GM23338 (cell line): ENCODE measurements around the gene GHRHR. TPM values are rescaled to one million over a fixed set of nuclear protein-coding genes. Genes with fewer than 3 reads are reported as not detected.

Experiments
- ATAC-seq: fragments of 200-7000 bp; cut with Tn5 transposase; 3 replicates; pipeline ENCODE4 v1.9.1; 2020
- DNase-seq: peaks from one replicate; pipeline ENCODE4 v3.0.0-alpha.2; 2015; ENCODE audit warnings: low spot score
- H2AFZ ChIP-seq: fragments of 200-600 bp; sonication (generic); 2 replicates; pipeline ENCODE4 v1.8.0; 2016; ENCODE audit warnings: antibody characterized with exemption, mild to moderate bottlenecking, moderate library complexity
- H3F3A ChIP-seq: fragments of 200-600 bp; sonication (generic); replicated peaks from 2 replicates; pipeline ENCODE4 v1.8.0; 2017; ENCODE audit warnings: antibody characterized with exemption, mixed run types, low read depth
- H3K27ac ChIP-seq: fragments of 200-600 bp; sonication (generic); 2 replicates; pipeline ENCODE4 v1.6.1; 2016; ENCODE audit warnings: low read depth
- H3K27me3 ChIP-seq: fragments of 200-600 bp; sonication (generic); 2 replicates; pipeline ENCODE4 v1.8.0; 2016; ENCODE audit warnings: mild to moderate bottlenecking, mixed run types, moderate library complexity; ENCODE audit not compliant: insufficient read depth
- H3K36me3 ChIP-seq: fragments of 200-600 bp; sonication (generic); 2 replicates; pipeline ENCODE4 v1.8.0; 2016; ENCODE audit warnings: mild to moderate bottlenecking; ENCODE audit not compliant: insufficient read depth
- H3K4me1 ChIP-seq: fragments of 200-600 bp; sonication (generic); 2 replicates; pipeline ENCODE4 v1.8.0; 2016; ENCODE audit warnings: mild to moderate bottlenecking, moderate library complexity; ENCODE audit not compliant: insufficient read depth
- H3K4me2 ChIP-seq: fragments of 200-600 bp; sonication (generic); 2 replicates; pipeline ENCODE4 v1.7.1; 2017; ENCODE audit warnings: mixed run types
- H3K4me3 ChIP-seq: fragments of 200-600 bp; sonication (generic); 2 replicates; pipeline ENCODE4 v1.6.1; 2016; ENCODE audit warnings: mixed run types
- H3K79me2 ChIP-seq: fragments of 200-600 bp; sonication (generic); replicated peaks from 2 replicates; pipeline ENCODE4 v1.8.0; 2017; ENCODE audit warnings: mild to moderate bottlenecking; ENCODE audit not compliant: insufficient read depth
- H3K9me2 ChIP-seq: fragments of 200-600 bp; sonication (generic); 2 replicates; pipeline ENCODE4 v1.8.0; 2017; ENCODE audit not compliant: insufficient read depth
- H4K20me1 ChIP-seq: fragments of 200-600 bp; sonication (generic); replicated peaks from 2 replicates; pipeline ENCODE4 v1.8.0; 2017; ENCODE audit warnings: mild to moderate bottlenecking; ENCODE audit not compliant: insufficient read depth
- H3K27ac Mint-ChIP-seq: 2 replicates; pipeline ENCODE4 v1.8.0; 2020; ENCODE audit warnings: inconsistent platforms, mild to moderate bottlenecking, moderate library complexity, mixed read lengths
- H3K27me3 Mint-ChIP-seq: 3 replicates; pipeline ENCODE4 v1.8.0; 2022; ENCODE audit warnings: low read depth, mild to moderate bottlenecking, moderate library complexity, mixed read lengths, inconsistent platforms; ENCODE audit not compliant: insufficient read depth, poor library complexity
- H3K36me3 Mint-ChIP-seq: 3 replicates; pipeline ENCODE4 v1.8.0; 2021; ENCODE audit warnings: low read depth, mild to moderate bottlenecking, inconsistent platforms, moderate library complexity, mixed read lengths
- H3K4me1 Mint-ChIP-seq: 3 replicates; pipeline ENCODE4 v1.8.0; 2020; ENCODE audit warnings: mild to moderate bottlenecking, inconsistent platforms, mixed read lengths
- H3K4me3 Mint-ChIP-seq: 3 replicates; pipeline ENCODE4 v1.8.0; 2021; ENCODE audit warnings: moderate library complexity, mild to moderate bottlenecking, inconsistent platforms, mixed read lengths
- H3K9me3 Mint-ChIP-seq: 3 replicates; pipeline ENCODE4 v1.8.0; 2020; ENCODE audit warnings: moderate library complexity, mild to moderate bottlenecking, inconsistent platforms, mixed read lengths
- CREB1 ChIP-seq: fragments of 250-450 bp; sonication (Bioruptor Pico); IDR thresholded peaks from 2 replicates; pipeline ENCODE4 v1.5.0; 2020; ENCODE audit warnings: low read depth, mild to moderate bottlenecking, moderate library complexity
- EZH2 ChIP-seq: fragments of 200-600 bp; sonication (generic); IDR thresholded peaks from one replicate; pipeline ENCODE4 v1.8.0; 2017; ENCODE audit warnings: antibody characterized with exemption, mild to moderate bottlenecking, low read depth; ENCODE audit not compliant: unreplicated experiment
- EZH2phosphoT487 ChIP-seq: fragments of 200-600 bp; sonication (generic); IDR thresholded peaks from one replicate; pipeline ENCODE4 v1.8.1; 2018; ENCODE audit warnings: antibody characterized with exemption; ENCODE audit not compliant: unreplicated experiment
- JUNB ChIP-seq: IDR thresholded peaks from one replicate; pipeline ENCODE4 v1.6.1; 2016; ENCODE audit warnings: antibody characterized with exemption; ENCODE audit not compliant: unreplicated experiment
- NANOG ChIP-seq: IDR thresholded peaks from 2 replicates; pipeline ENCODE4 v1.6.1; 2016; ENCODE audit warnings: antibody characterized with exemption, borderline replicate concordance
- POLR2AphosphoS5 ChIP-seq: IDR thresholded peaks from 2 replicates; pipeline ENCODE4 v1.6.1; 2016; ENCODE audit warnings: antibody characterized with exemption, low read depth
- STAT1 ChIP-seq: IDR thresholded peaks from one replicate; pipeline ENCODE4 v1.6.1; 2016; ENCODE audit warnings: antibody characterized with exemption; ENCODE audit not compliant: unreplicated experiment
- ZNF114 ChIP-seq: fragments of 250-450 bp; sonication (Bioruptor Pico); IDR thresholded peaks from 2 replicates; pipeline ENCODE4 v1.5.0; 2020; ENCODE audit warnings: mild to moderate bottlenecking, moderate library complexity
- ZNF331 ChIP-seq: fragments of 250-450 bp; sonication (Bioruptor Pico); IDR thresholded peaks from 2 replicates; pipeline ENCODE4 v1.5.0; 2020; ENCODE audit warnings: low read depth, mild to moderate bottlenecking, moderate library complexity
- polyA plus RNA-seq: library from polyadenylated mRNA; unstranded; fragments of >200 nt; fragmentation: Nextera tagmentation; extraction: Ambion mirVana; gene quantifications from 2 replicates; pipeline ENCODE4 v1.2.1, GENCODE V29; 2016
- total RNA-seq: library from RNA; depleted of rRNA; stranded (reverse); fragments of >200 nt; shearing (Covaris generic); gene quantifications from 2 replicates; pipeline ENCODE4 v1.2.3, GENCODE V29; 2014
- TF ChIP-seq, protein P1 (sequence below): IDR thresholded peaks from 2 replicates; pipeline ENCODE4 v1.6.1; 2016; ENCODE audit warnings: antibody characterized with exemption
- TF ChIP-seq, protein P2 (sequence below): fragments of 250-450 bp; sonication (Bioruptor Pico); IDR thresholded peaks from 2 replicates; pipeline ENCODE4 v1.5.0; 2020; ENCODE audit warnings: mild to moderate bottlenecking, moderate library complexity
- TF ChIP-seq, protein P3 (sequence below): IDR thresholded peaks from one replicate; pipeline ENCODE4 v1.6.1; 2018; ENCODE audit warnings: antibody characterized with exemption; ENCODE audit not compliant: unreplicated experiment
- TF ChIP-seq, protein P4 (sequence below), 2 experiments: fragments of 200-600 bp in 1 of 2; sonication (generic) in 1 of 2; conservative IDR thresholded peaks; 2 replicates each; pipeline versions ENCODE4 v1.5.1 to v1.6.1; 2016 to 2017; ENCODE audit warnings: antibody characterized with exemption in 2 of 2, low read depth in 2 of 2, mild to moderate bottlenecking in 2 of 2, moderate library complexity in 1 of 2

Gene GHRHR
- total and polyA plus RNA-seq, 2 experiments from 2014 or later, result 2.2 TPM; not detected in 1

DNA sequence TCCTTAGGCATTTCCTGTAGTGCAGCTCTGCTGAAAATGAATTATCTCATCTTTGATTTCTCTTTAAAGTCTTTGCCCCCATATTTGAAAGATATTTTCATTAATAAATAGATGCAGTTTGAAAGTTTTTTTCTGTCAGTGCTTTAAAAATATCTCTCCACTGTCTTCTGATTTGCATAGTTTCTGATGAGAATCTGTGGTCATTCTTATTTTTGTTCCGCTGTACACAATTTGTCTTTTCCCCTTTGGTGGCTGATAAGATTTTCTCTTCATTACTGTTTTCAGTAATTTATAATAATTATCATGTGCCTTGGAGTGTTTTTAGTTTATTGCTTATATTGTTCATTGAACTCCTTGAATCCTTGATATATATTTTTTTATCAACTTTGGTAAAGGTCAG, 7.0 kb upstream of the GHRHR start:
- Mint-ChIP-seq H3K4me3 (no peak overlapping the region), H3K27ac (no peak overlapping the region)

More for the DNA sequence above, 7.0 kb upstream of the GHRHR start:
- no peak overlapping the region for H3K4me2 ChIP-seq
- no peak overlapping the region for H3K4me3 ChIP-seq
- H3K36me3 ChIP-seq, result no peaks in the 10 kb centered on the region
- Mint-ChIP-seq H3K9me3 (peaks cover 31% of the 10 kb centered on the region), H3K4me1 (no peaks in the 10 kb centered on the region), H3K36me3 (0 out of 3 replicates have a peak, but pooled peaks cover 5% of the 10 kb centered on the region), H3K27me3 (no peaks in the 10 kb centered on the region)
- H2AFZ ChIP-seq, result no peak overlapping the region
- H3K9me2 ChIP-seq, result no peaks in the 10 kb centered on the region
- no peak overlapping the region for H3K27ac ChIP-seq
- TF ChIP-seq JUNB, result no peak
- no peak for TF ChIP-seq STAT1
- TF ChIP-seq, protein P1, sequence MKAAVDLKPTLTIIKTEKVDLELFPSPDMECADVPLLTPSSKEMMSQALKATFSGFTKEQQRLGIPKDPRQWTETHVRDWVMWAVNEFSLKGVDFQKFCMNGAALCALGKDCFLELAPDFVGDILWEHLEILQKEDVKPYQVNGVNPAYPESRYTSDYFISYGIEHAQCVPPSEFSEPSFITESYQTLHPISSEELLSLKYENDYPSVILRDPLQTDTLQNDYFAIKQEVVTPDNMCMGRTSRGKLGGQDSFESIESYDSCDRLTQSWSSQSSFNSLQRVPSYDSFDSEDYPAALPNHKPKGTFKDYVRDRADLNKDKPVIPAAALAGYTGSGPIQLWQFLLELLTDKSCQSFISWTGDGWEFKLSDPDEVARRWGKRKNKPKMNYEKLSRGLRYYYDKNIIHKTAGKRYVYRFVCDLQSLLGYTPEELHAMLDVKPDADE, result no peak
- no peak for TF ChIP-seq CREB1 (CRISPR knock-in tag)
- no peak for TF ChIP-seq NANOG
- TF ChIP-seq ZNF114 (CRISPR knock-in tag), result no peak
- TF ChIP-seq POLR2AphosphoS5, result no peak
- no peak for TF ChIP-seq EZH2
- no peak for TF ChIP-seq ZNF331 (CRISPR knock-in tag)
- TF ChIP-seq, protein P2, sequence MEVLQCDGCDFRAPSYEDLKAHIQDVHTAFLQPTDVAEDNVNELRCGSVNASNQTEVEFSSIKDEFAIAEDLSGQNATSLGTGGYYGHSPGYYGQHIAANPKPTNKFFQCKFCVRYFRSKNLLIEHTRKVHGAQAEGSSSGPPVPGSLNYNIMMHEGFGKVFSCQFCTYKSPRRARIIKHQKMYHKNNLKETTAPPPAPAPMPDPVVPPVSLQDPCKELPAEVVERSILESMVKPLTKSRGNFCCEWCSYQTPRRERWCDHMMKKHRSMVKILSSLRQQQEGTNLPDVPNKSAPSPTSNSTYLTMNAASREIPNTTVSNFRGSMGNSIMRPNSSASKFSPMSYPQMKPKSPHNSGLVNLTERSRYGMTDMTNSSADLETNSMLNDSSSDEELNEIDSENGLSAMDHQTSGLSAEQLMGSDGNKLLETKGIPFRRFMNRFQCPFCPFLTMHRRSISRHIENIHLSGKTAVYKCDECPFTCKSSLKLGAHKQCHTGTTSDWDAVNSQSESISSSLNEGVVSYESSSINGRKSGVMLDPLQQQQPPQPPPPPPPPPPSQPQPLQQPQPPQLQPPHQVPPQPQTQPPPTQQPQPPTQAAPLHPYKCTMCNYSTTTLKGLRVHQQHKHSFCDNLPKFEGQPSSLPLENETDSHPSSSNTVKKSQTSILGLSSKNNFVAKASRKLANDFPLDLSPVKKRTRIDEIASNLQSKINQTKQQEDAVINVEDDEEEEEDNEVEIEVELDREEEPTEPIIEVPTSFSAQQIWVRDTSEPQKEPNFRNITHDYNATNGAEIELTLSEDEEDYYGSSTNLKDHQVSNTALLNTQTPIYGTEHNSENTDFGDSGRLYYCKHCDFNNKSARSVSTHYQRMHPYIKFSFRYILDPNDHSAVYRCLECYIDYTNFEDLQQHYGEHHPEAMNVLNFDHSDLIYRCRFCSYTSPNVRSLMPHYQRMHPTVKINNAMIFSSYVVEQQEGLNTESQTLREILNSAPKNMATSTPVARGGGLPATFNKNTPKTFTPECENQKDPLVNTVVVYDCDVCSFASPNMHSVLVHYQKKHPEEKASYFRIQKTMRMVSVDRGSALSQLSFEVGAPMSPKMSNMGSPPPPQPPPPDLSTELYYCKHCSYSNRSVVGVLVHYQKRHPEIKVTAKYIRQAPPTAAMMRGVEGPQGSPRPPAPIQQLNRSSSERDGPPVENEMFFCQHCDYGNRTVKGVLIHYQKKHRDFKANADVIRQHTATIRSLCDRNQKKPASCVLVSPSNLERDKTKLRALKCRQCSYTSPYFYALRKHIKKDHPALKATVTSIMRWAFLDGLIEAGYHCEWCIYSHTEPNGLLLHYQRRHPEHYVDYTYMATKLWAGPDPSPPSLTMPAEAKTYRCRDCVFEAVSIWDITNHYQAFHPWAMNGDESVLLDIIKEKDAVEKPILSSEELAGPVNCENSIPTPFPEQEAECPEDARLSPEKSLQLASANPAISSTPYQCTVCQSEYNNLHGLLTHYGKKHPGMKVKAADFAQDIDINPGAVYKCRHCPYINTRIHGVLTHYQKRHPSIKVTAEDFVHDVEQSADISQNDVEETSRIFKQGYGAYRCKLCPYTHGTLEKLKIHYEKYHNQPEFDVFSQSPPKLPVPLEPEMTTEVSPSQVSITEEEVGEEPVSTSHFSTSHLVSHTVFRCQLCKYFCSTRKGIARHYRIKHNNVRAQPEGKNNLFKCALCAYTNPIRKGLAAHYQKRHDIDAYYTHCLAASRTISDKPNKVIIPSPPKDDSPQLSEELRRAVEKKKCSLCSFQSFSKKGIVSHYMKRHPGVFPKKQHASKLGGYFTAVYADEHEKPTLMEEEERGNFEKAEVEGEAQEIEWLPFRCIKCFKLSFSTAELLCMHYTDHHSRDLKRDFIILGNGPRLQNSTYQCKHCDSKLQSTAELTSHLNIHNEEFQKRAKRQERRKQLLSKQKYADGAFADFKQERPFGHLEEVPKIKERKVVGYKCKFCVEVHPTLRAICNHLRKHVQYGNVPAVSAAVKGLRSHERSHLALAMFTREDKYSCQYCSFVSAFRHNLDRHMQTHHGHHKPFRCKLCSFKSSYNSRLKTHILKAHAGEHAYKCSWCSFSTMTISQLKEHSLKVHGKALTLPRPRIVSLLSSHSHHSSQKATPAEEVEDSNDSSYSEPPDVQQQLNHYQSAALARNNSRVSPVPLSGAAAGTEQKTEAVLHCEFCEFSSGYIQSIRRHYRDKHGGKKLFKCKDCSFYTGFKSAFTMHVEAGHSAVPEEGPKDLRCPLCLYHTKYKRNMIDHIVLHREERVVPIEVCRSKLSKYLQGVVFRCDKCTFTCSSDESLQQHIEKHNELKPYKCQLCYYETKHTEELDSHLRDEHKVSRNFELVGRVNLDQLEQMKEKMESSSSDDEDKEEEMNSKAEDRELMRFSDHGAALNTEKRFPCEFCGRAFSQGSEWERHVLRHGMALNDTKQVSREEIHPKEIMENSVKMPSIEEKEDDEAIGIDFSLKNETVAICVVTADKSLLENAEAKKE (CRISPR knock-in tag), result no peak
- TF ChIP-seq, protein P3, sequence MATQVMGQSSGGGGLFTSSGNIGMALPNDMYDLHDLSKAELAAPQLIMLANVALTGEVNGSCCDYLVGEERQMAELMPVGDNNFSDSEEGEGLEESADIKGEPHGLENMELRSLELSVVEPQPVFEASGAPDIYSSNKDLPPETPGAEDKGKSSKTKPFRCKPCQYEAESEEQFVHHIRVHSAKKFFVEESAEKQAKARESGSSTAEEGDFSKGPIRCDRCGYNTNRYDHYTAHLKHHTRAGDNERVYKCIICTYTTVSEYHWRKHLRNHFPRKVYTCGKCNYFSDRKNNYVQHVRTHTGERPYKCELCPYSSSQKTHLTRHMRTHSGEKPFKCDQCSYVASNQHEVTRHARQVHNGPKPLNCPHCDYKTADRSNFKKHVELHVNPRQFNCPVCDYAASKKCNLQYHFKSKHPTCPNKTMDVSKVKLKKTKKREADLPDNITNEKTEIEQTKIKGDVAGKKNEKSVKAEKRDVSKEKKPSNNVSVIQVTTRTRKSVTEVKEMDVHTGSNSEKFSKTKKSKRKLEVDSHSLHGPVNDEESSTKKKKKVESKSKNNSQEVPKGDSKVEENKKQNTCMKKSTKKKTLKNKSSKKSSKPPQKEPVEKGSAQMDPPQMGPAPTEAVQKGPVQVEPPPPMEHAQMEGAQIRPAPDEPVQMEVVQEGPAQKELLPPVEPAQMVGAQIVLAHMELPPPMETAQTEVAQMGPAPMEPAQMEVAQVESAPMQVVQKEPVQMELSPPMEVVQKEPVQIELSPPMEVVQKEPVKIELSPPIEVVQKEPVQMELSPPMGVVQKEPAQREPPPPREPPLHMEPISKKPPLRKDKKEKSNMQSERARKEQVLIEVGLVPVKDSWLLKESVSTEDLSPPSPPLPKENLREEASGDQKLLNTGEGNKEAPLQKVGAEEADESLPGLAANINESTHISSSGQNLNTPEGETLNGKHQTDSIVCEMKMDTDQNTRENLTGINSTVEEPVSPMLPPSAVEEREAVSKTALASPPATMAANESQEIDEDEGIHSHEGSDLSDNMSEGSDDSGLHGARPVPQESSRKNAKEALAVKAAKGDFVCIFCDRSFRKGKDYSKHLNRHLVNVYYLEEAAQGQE, result no peak
- TF ChIP-seq, protein P4, sequence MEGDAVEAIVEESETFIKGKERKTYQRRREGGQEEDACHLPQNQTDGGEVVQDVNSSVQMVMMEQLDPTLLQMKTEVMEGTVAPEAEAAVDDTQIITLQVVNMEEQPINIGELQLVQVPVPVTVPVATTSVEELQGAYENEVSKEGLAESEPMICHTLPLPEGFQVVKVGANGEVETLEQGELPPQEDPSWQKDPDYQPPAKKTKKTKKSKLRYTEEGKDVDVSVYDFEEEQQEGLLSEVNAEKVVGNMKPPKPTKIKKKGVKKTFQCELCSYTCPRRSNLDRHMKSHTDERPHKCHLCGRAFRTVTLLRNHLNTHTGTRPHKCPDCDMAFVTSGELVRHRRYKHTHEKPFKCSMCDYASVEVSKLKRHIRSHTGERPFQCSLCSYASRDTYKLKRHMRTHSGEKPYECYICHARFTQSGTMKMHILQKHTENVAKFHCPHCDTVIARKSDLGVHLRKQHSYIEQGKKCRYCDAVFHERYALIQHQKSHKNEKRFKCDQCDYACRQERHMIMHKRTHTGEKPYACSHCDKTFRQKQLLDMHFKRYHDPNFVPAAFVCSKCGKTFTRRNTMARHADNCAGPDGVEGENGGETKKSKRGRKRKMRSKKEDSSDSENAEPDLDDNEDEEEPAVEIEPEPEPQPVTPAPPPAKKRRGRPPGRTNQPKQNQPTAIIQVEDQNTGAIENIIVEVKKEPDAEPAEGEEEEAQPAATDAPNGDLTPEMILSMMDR (conservative IDR thresholded peaks at IDR 0.05; ENCODE audit: low read depth in 2 of 2), result no peak
- no peak for TF ChIP-seq EZH2phosphoT487
- DNase-seq, result no peak
- ATAC-seq, result no peak
- H3K27me3 ChIP-seq, result no peaks in the 10 kb centered on the region
- no peaks in the 10 kb centered on the region for H3F3A ChIP-seq
- no peaks in the 10 kb centered on the region for H3K4me1 ChIP-seq
- H3K79me2 ChIP-seq, result no peaks in the 10 kb centered on the region
- H4K20me1 ChIP-seq, result no peaks in the 10 kb centered on the region
